HepG2 (cell line): ENCODE data around the gene ARHGAP45. TPM values are rescaled to one million over a fixed set of nuclear protein-coding genes. Genes with fewer than 3 reads are reported as not detected.

Experiments
- POLR2AphosphoS2 ChIP-seq: IDR thresholded peaks from 2 replicates; pipeline ENCODE4 v1.6.1; 2011; ENCODE audit warnings: low read depth, low read length, improper control_type of control experiment
- ZMYM2 ChIP-seq: sonication (generic); formaldehyde crosslinking; IDR thresholded peaks from 2 replicates; pipeline ENCODE4 v1.8.0; 2022; ENCODE audit warnings: mild to moderate bottlenecking, missing genetic modification reagents
- ZNF337 ChIP-seq: sonication (generic); formaldehyde crosslinking; IDR thresholded peaks from 2 replicates; pipeline ENCODE4 v1.5.1; 2020; ENCODE audit warnings: missing genetic modification reagents, low read depth, mild to moderate bottlenecking, borderline replicate concordance
- ZNF547 ChIP-seq: sonication (generic); formaldehyde crosslinking; IDR thresholded peaks from 2 replicates; pipeline ENCODE4 v1.5.1; 2020; ENCODE audit warnings: mild to moderate bottlenecking, missing genetic modification reagents
- polyA plus RNA-seq, 8 experiments: library from polyadenylated mRNA; depleted of rRNA in 3 of 8; stranded (reverse) in 7 of 8; unstranded in 1 of 8; fragments of >200 nt; fragmentation: Illumina TruSeq in 4 of 8; extraction: Trizol in 4 of 8; gene quantifications; 2 replicates each; pipeline versions ENCODE4 v1.2.1 to v1.2.3, GENCODE V29; 2011 to 2016; ENCODE audit warnings: low read depth in 4 of 8, missing spikeins in 1 of 8, mixed read lengths in 1 of 8; ENCODE audit not compliant: insufficient read depth in 1 of 8
- small RNA-seq, 3 experiments: library from RNA; depleted of rRNA; stranded (forward); fragments of <200 nt; gene quantifications; one replicate each; pipeline ENCODE3, GENCODE V24; 2012; ENCODE audit warnings: low read depth in 2 of 3, low replicate concordance in 1 of 3; ENCODE audit not compliant: insufficient read length in 3 of 3, insufficient read depth in 2 of 3
- total RNA-seq, 5 experiments: library from RNA; depleted of rRNA; stranded (reverse); fragments of >200 nt; fragmentation: Illumina TruSeq; extraction: Trizol; gene quantifications; 2 replicates each; pipeline ENCODE4 v1.2.3, GENCODE V29; 2016; ENCODE audit warnings: low read depth in 1 of 5
- TF ChIP-seq, protein P1 (sequence below): sonication (generic); formaldehyde crosslinking; IDR thresholded peaks from 2 replicates; pipeline ENCODE4 v1.5.0; 2020; ENCODE audit warnings: missing genetic modification reagents
- TF ChIP-seq, protein P2 (sequence below): IDR thresholded peaks from 2 replicates; pipeline ENCODE4 v1.6.1; 2016; ENCODE audit warnings: low read depth, control low read depth

Gene ARHGAP45
- total and polyA plus RNA-seq, 2 of the 13 experiments (the other 11 are each of a cell fraction or from before 2014, with no cell fraction given), result 0.84 to 32.0 TPM

DNA sequence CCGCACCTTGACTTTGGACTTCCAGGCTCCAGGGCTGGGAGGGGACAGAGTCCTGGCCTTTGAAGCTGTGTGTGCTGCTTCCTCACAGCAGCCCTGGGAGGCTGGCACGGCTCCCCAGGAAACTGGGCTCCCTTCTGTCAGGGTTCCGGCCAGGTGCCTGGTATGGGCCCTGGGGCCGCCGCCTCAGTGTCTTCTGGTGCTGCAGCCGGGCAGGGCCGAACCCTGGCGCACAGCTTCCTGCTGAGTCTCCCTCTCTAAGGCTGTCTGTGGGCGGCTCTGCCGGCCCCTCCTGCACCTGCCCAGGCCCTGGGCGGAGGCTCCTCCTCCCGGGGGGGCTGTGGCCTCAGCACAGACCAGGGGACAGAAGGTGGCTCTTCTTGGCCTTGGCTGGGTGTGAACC lies 69.2 kb downstream of the ARHGAP45 start (continued):
- TF ChIP-seq, protein P1, sequence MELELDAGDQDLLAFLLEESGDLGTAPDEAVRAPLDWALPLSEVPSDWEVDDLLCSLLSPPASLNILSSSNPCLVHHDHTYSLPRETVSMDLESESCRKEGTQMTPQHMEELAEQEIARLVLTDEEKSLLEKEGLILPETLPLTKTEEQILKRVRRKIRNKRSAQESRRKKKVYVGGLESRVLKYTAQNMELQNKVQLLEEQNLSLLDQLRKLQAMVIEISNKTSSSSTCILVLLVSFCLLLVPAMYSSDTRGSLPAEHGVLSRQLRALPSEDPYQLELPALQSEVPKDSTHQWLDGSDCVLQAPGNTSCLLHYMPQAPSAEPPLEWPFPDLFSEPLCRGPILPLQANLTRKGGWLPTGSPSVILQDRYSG (CRISPR knock-in tag), result no peak
- TF ChIP-seq ZNF337 (CRISPR knock-in tag) (no peak), POLR2AphosphoS2 (no peak), ZMYM2 (CRISPR knock-in tag) (no peak), ZNF547 (no peak)
- TF ChIP-seq, protein P2, sequence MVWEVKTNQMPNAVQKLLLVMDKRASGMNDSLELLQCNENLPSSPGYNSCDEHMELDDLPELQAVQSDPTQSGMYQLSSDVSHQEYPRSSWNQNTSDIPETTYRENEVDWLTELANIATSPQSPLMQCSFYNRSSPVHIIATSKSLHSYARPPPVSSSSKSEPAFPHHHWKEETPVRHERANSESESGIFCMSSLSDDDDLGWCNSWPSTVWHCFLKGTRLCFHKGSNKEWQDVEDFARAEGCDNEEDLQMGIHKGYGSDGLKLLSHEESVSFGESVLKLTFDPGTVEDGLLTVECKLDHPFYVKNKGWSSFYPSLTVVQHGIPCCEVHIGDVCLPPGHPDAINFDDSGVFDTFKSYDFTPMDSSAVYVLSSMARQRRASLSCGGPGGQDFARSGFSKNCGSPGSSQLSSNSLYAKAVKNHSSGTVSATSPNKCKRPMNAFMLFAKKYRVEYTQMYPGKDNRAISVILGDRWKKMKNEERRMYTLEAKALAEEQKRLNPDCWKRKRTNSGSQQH (CRISPR knock-in tag), result no peak
- TF ChIP-seq, all 625 proteins: peak for 0

Small RNAs within 50 kb of the gene (small RNA-seq; reads per million reads assigned to genes)
- gene RNU6-2, result 0 to 3.9 (median 0.65) reads per million in 3 experiments

Other genes with a start within 250 kb of the ARHGAP45 start
- gene PLPPR3, start 245.2 kb upstream of the ARHGAP45 start, total RNA-seq (2016; rRNA removed; fragmentation: Illumina TruSeq; extraction: Trizol), result 0.07 TPM in 1 of 2 replicates, not detected in the other
- gene PLPPR3, start 245.2 kb upstream of the ARHGAP45 start, polyA plus RNA-seq (2011; rRNA removed), result 0.16 and 0.17 TPM in 2 replicates
- not detected in 2 replicates for gene AZU1, start 239.3 kb upstream of the ARHGAP45 start, total RNA-seq (2016; rRNA removed; fragmentation: Illumina TruSeq; extraction: Trizol)
- 0.08 TPM in 1 of 2 replicates, not detected in the other for gene AZU1, start 239.3 kb upstream of the ARHGAP45 start, polyA plus RNA-seq (2011; rRNA removed)
- not detected in 2 replicates for gene PRTN3, start 226.2 kb upstream of the ARHGAP45 start, total RNA-seq (2016; rRNA removed; fragmentation: Illumina TruSeq; extraction: Trizol)
- 0.10 TPM in 1 of 2 replicates, not detected in the other for gene PRTN3, start 226.2 kb upstream of the ARHGAP45 start, polyA plus RNA-seq (2011; rRNA removed)
- not detected in 2 replicates for gene ELANE, start 214.9 kb upstream of the ARHGAP45 start, total RNA-seq (2016; rRNA removed; fragmentation: Illumina TruSeq; extraction: Trizol)
- gene ELANE, start 214.9 kb upstream of the ARHGAP45 start, polyA plus RNA-seq (2011; rRNA removed), result not detected in 2 replicates
- 3.6 and 4.6 TPM in 2 replicates for gene CFD, start 207.5 kb upstream of the ARHGAP45 start, total RNA-seq (2016; rRNA removed; fragmentation: Illumina TruSeq; extraction: Trizol)
- gene CFD, start 207.5 kb upstream of the ARHGAP45 start, polyA plus RNA-seq (2011; rRNA removed), result 2.3 and 3.9 TPM in 2 replicates
- gene MED16, start 174.0 kb upstream of the ARHGAP45 start, total RNA-seq (2016; rRNA removed; fragmentation: Illumina TruSeq; extraction: Trizol), result 14.8 and 18.4 TPM in 2 replicates
- 13.3 and 16.9 TPM in 2 replicates for gene MED16, start 174.0 kb upstream of the ARHGAP45 start, polyA plus RNA-seq (2011; rRNA removed)
- gene RNU6-9, start 173.7 kb upstream of the ARHGAP45 start, total RNA-seq (2016; rRNA removed; fragmentation: Illumina TruSeq; extraction: Trizol), result under 0.01 TPM in 1 of 2 replicates, not detected in the other
- not detected in 2 replicates for gene RNU6-9, start 173.7 kb upstream of the ARHGAP45 start, polyA plus RNA-seq (2011; rRNA removed)
- gene R3HDM4, start 153.9 kb upstream of the ARHGAP45 start, total RNA-seq (2016; rRNA removed; fragmentation: Illumina TruSeq; extraction: Trizol), result 21.8 and 26.2 TPM in 2 replicates
- gene R3HDM4, start 153.9 kb upstream of the ARHGAP45 start, polyA plus RNA-seq (2011; rRNA removed), result 26.9 and 40.4 TPM in 2 replicates
- 3.9 and 10.2 TPM in 2 replicates for gene KISS1R, start 149.8 kb upstream of the ARHGAP45 start, total RNA-seq (2016; rRNA removed; fragmentation: Illumina TruSeq; extraction: Trizol)
- 1.1 and 1.5 TPM in 2 replicates for gene KISS1R, start 149.8 kb upstream of the ARHGAP45 start, polyA plus RNA-seq (2011; rRNA removed)
- gene ARID3A, start 141.1 kb upstream of the ARHGAP45 start, total RNA-seq (2016; rRNA removed; fragmentation: Illumina TruSeq; extraction: Trizol), result 53.8 and 71.3 TPM in 2 replicates
- 77.9 and 102 TPM in 2 replicates for gene ARID3A, start 141.1 kb upstream of the ARHGAP45 start, polyA plus RNA-seq (2011; rRNA removed)
- 47.6 and 49.7 TPM in 2 replicates for gene WDR18, start 82.8 kb upstream of the ARHGAP45 start, total RNA-seq (2016; rRNA removed; fragmentation: Illumina TruSeq; extraction: Trizol)
- gene WDR18, start 82.8 kb upstream of the ARHGAP45 start, polyA plus RNA-seq (2011; rRNA removed), result 36.4 and 44.6 TPM in 2 replicates
- gene GRIN3B, start 66.7 kb upstream of the ARHGAP45 start, total RNA-seq (2016; rRNA removed; fragmentation: Illumina TruSeq; extraction: Trizol), result 0.07 TPM in 1 of 2 replicates, not detected in the other
- 0.20 and 0.34 TPM in 2 replicates for gene GRIN3B, start 66.7 kb upstream of the ARHGAP45 start, polyA plus RNA-seq (2011; rRNA removed)
- gene TMEM259, start 46.0 kb upstream of the ARHGAP45 start, total RNA-seq (2016; rRNA removed; fragmentation: Illumina TruSeq; extraction: Trizol), result 20.5 and 64.7 TPM in 2 replicates
- gene TMEM259, start 46.0 kb upstream of the ARHGAP45 start, polyA plus RNA-seq (2011; rRNA removed), result 164 and 232 TPM in 2 replicates
- gene RNU6-2, start 45.6 kb upstream of the ARHGAP45 start, total RNA-seq (2016; rRNA removed; fragmentation: Illumina TruSeq; extraction: Trizol), result under 0.01 TPM in 1 of 2 replicates, not detected in the other
- not detected in 2 replicates for gene RNU6-2, start 45.6 kb upstream of the ARHGAP45 start, polyA plus RNA-seq (2011; rRNA removed)
- 70.0 and 84.5 TPM in 2 replicates for gene CNN2, start 40.6 kb upstream of the ARHGAP45 start, total RNA-seq (2016; rRNA removed; fragmentation: Illumina TruSeq; extraction: Trizol)
- gene CNN2, start 40.6 kb upstream of the ARHGAP45 start, polyA plus RNA-seq (2011; rRNA removed), result 58.1 and 63.6 TPM in 2 replicates
- gene ABCA7, start 27.1 kb upstream of the ARHGAP45 start, total RNA-seq (2016; rRNA removed; fragmentation: Illumina TruSeq; extraction: Trizol), result 1.3 and 4.4 TPM in 2 replicates
- gene ABCA7, start 27.1 kb upstream of the ARHGAP45 start, polyA plus RNA-seq (2011; rRNA removed), result 32.4 and 41.2 TPM in 2 replicates
- gene POLR2E, start 28.2 kb downstream of the ARHGAP45 start, total RNA-seq (2016; rRNA removed; fragmentation: Illumina TruSeq; extraction: Trizol), result 140 TPM in 2 replicates
- 272 and 305 TPM in 2 replicates for gene POLR2E, start 28.2 kb downstream of the ARHGAP45 start, polyA plus RNA-seq (2011; rRNA removed)
- 426 and 535 TPM in 2 replicates for gene GPX4, start 36.8 kb downstream of the ARHGAP45 start, total RNA-seq (2016; rRNA removed; fragmentation: Illumina TruSeq; extraction: Trizol)
- 613 and 728 TPM in 2 replicates for gene GPX4, start 36.8 kb downstream of the ARHGAP45 start, polyA plus RNA-seq (2011; rRNA removed)
- gene SBNO2, start 107.1 kb downstream of the ARHGAP45 start, total RNA-seq (2016; rRNA removed; fragmentation: Illumina TruSeq; extraction: Trizol), result 5.8 and 10.4 TPM in 2 replicates
- 8.6 and 10.8 TPM in 2 replicates for gene SBNO2, start 107.1 kb downstream of the ARHGAP45 start, polyA plus RNA-seq (2011; rRNA removed)
- 28.4 and 43.6 TPM in 2 replicates for gene STK11, start 138.6 kb downstream of the ARHGAP45 start, total RNA-seq (2016; rRNA removed; fragmentation: Illumina TruSeq; extraction: Trizol)
- gene STK11, start 138.6 kb downstream of the ARHGAP45 start, polyA plus RNA-seq (2011; rRNA removed), result 27.5 and 40.8 TPM in 2 replicates
- gene CBARP, start 170.8 kb downstream of the ARHGAP45 start, total RNA-seq (2016; rRNA removed; fragmentation: Illumina TruSeq; extraction: Trizol), result 0.27 and 1.2 TPM in 2 replicates
- gene CBARP, start 170.8 kb downstream of the ARHGAP45 start, polyA plus RNA-seq (2011; rRNA removed), result 1.4 and 2.8 TPM in 2 replicates
- 78.7 and 88.0 TPM in 2 replicates for gene ATP5F1D, start 174.6 kb downstream of the ARHGAP45 start, total RNA-seq (2016; rRNA removed; fragmentation: Illumina TruSeq; extraction: Trizol)
- gene ATP5F1D, start 174.6 kb downstream of the ARHGAP45 start, polyA plus RNA-seq (2011; rRNA removed), result 39.4 and 49.3 TPM in 2 replicates
- gene MIDN, start 181.4 kb downstream of the ARHGAP45 start, total RNA-seq (2016; rRNA removed; fragmentation: Illumina TruSeq; extraction: Trizol), result 8.4 and 10.7 TPM in 2 replicates
- 18.0 and 19.6 TPM in 2 replicates for gene MIDN, start 181.4 kb downstream of the ARHGAP45 start, polyA plus RNA-seq (2011; rRNA removed)
- gene CIRBP, start 202.2 kb downstream of the ARHGAP45 start, total RNA-seq (2016; rRNA removed; fragmentation: Illumina TruSeq; extraction: Trizol), result 133 and 135 TPM in 2 replicates
- gene CIRBP, start 202.2 kb downstream of the ARHGAP45 start, polyA plus RNA-seq (2011; rRNA removed), result 140 and 177 TPM in 2 replicates
- 21.9 and 31.3 TPM in 2 replicates for gene FAM174C, start 208.4 kb downstream of the ARHGAP45 start, total RNA-seq (2016; rRNA removed; fragmentation: Illumina TruSeq; extraction: Trizol)
- 19.5 and 21.2 TPM in 2 replicates for gene FAM174C, start 208.4 kb downstream of the ARHGAP45 start, polyA plus RNA-seq (2011; rRNA removed)
- 4.3 and 9.9 TPM in 2 replicates for gene EFNA2, start 218.7 kb downstream of the ARHGAP45 start, total RNA-seq (2016; rRNA removed; fragmentation: Illumina TruSeq; extraction: Trizol)
- gene EFNA2, start 218.7 kb downstream of the ARHGAP45 start, polyA plus RNA-seq (2011; rRNA removed), result 6.0 and 11.1 TPM in 2 replicates